A549 treated with CORT108297 at 1 μM for 4 hours (cell line): ENCODE data around the gene GOLGA1. TPM values are rescaled to one million over a fixed set of nuclear protein-coding genes. Genes with fewer than 3 reads are reported as not detected.

Experiments used
- total RNA-seq: library from RNA; stranded (reverse); fragments of 200-300 nt; extraction: Qiagen RNA extraction; gene quantifications from 5 replicates; pipeline ENCODE4 v1.2.3, GENCODE V29; 2022

The GOLGA1 gene
- total RNA-seq: 10.3 to 12.1 TPM (median 10.7 TPM) in 5 replicates

DNA sequence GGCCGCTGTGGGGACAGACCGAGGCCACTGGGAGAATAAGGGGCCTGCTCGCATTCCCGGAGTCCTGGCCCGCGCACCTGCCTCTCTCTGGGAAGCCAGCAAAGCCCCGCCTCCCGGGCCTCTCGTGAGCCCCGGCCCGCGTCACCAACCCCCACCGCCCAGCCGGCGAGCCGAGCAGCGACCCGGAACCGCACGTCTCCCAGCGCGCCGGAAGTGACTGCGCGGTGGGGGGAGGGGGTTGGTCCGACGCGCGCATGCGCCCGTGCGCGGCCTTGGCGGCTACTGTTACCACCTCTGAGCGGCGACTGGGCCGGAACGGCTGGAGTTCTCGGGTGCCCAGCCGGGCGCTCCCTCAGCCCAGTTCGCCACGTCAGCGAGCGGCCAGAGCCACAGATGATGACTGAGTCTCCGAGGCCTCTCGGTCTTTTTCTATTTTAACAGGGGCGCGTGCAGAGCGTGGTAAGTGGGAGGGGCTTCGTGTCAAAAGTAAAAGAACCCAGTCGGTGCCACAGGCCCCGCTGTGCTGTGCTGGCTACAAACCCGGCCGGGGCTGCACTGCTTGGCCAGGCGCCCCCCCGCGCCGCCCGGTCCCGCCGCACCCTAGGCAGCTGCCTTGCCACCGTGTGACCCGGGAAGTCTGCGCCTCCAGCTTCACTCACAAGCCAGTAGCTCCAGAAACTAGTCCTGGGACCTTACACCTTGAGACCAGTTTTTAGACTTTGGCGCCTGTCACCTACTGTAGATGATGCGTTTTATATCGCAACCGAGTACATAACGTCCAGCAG, at the start of gene GOLGA1:
GOLGA1 (minus strand) TSS at position 190 of the 785 bp plus-strand sequence. CDS start 2,372 bp downstream, outside the sequence.

DNA sequence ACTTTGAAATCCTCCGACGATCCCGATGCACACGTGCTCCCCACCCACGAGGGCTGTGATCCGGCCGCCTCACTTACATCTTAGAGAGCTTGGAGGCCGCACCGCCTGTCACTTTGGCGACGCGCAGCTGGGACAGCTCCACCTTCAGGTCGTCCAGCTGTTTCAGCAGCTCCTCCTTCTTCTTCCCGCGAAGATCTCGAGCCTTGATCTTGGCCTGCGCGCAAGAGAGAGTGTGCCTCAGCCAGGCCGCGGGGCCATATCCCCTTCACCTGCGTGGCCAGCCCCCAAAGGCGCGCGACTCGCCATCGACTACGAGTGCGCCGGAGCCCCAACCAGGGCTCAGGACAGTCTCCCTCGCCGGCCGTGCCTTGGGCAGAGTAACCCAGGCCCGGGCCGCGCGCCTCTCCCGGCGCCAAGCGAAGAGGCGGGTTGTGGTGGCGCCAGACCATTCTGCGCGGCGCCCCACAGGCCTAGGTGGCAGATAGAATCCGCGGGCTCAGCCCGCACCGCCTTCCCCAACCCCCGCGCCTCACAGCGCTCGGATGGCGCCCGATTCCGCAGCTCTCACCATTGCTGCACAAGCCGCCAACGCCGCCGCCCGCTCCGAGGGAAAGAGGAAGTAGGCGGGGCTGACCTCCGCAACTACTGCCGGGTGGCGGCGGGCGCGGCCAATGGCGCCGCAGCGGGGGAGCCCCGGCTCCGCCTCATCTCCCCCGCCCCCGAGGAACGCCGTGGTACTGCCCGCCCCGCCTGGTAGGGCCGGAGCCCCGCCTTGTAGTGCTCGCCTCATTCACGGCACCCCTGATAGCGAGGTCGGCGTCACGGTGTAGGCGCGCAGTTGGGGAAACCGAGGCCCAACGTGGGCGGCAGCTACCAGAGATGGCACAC, 79.3 kb downstream of the GOLGA1 start, which contains the start of the genes ARPC5L and RPL35:
ARPC5L (plus strand) TSS at position 789 of the 888 bp plus-strand sequence. CDS start 7,161 bp downstream, outside the sequence.
RPL35 (minus strand) TSS at position 616 of the 888 bp plus-strand sequence; CDS start at position 571, 45 bp downstream.

GRCh38 chr9:124852829-124853531, 87.9 kb downstream of the GOLGA1 start, which contains the start of gene WDR38:
WDR38 (plus strand) TSS chr9:124853460; CDS start chr9:124853532, 72 bp downstream.

Other genes with a start within 250 kb of the GOLGA1 start
- 1.2 to 1.8 TPM (median 1.7 TPM) in 5 replicates for gene NR6A1, start 169.8 kb downstream of the GOLGA1 start, total RNA-seq
- gene OLFML2A, start 163.9 kb downstream of the GOLGA1 start, total RNA-seq: 16.2 to 24.8 TPM (median 20.4 TPM) in 5 replicates
- gene WDR38, start 87.6 kb downstream of the GOLGA1 start, total RNA-seq: 0.09 to 0.11 TPM (median 0.09 TPM) in 3 of 5 replicates, not detected in the others
- gene RPL35, start 79.1 kb downstream of the GOLGA1 start, total RNA-seq: 2,784 to 3,167 TPM (median 2,847 TPM) in 5 replicates
- 64.4 to 81.2 TPM (median 71.4 TPM) in 5 replicates for gene ARPC5L, start 79.0 kb downstream of the GOLGA1 start, total RNA-seq
- 1.2 to 1.8 TPM (median 1.6 TPM) in 5 replicates for gene SCAI, start 202.4 kb upstream of the GOLGA1 start, total RNA-seq
- gene PPP6C, start 248.7 kb upstream of the GOLGA1 start, total RNA-seq: 24.4 to 28.9 TPM (median 25.5 TPM) in 5 replicates